H1 (cell line): ENCODE results near the gene ARHGEF28. TPM values are rescaled to one million over a fixed set of nuclear protein-coding genes. Genes with fewer than 3 reads are reported as not detected.

Experiments
- ATF3 ChIP-seq: IDR thresholded peaks from 2 replicates; pipeline ENCODE4 v1.6.1; 2011; ENCODE audit warnings: low read depth, mild to moderate bottlenecking, low read length; ENCODE audit not compliant: insufficient read depth
- EGR1 ChIP-seq: IDR thresholded peaks from 2 replicates; pipeline ENCODE4 v1.6.1; 2011; ENCODE audit warnings: low read depth, low read length, borderline replicate concordance
- FOSL1 ChIP-seq: IDR thresholded peaks from 2 replicates; pipeline ENCODE4 v1.6.1; 2011; ENCODE audit warnings: mild to moderate bottlenecking, low read depth, low read length, moderate library complexity; ENCODE audit not compliant: insufficient read depth
- KDM4A ChIP-seq: IDR thresholded peaks from one replicate; pipeline ENCODE4 v1.7.1; 2012; ENCODE audit warnings: low read depth, mild to moderate bottlenecking, moderate library complexity, low read length, inconsistent platforms; ENCODE audit not compliant: severe bottlenecking
- RBBP5 ChIP-seq: IDR thresholded peaks from 2 replicates; pipeline ENCODE4 v1.7.1; 2012; ENCODE audit warnings: low read depth, mild to moderate bottlenecking, inconsistent platforms, low read length, moderate library complexity, borderline replicate concordance
- RNF2 ChIP-seq: fragments of 200-900, 300-1000 bp; sonication (generic); IDR thresholded peaks from 2 replicates; pipeline ENCODE4 v1.7.1; 2016; ENCODE audit warnings: borderline replicate concordance, low read depth, mild to moderate bottlenecking, antibody characterized with exemption, low read length; ENCODE audit not compliant: poor library complexity, severe bottlenecking; ENCODE audit errors: missing control alignments
- SIN3A ChIP-seq, 2 experiments: IDR thresholded peaks in 1 of 2; conservative IDR thresholded peaks in 1 of 2; 2 replicates each; pipeline ENCODE4 v1.6.1; 2011 to 2012; ENCODE audit warnings: low read length in 2 of 2, improper control_type of control experiment in 1 of 2, low read depth in 1 of 2, mild to moderate bottlenecking in 1 of 2
- TEAD4 ChIP-seq: IDR thresholded peaks from 2 replicates; pipeline ENCODE4 v1.6.1; 2012; ENCODE audit warnings: low read depth, low read length, inconsistent platforms, mixed read lengths
- USF2 ChIP-seq: IDR thresholded peaks from 2 replicates; pipeline ENCODE4 v1.6.1; 2011; ENCODE audit warnings: low read length, improper control_type of control experiment
- polyA plus RNA-seq, 7 experiments: library from polyadenylated mRNA; depleted of rRNA in 3 of 7; stranded (reverse) in 5 of 7; unstranded in 2 of 7; fragments of >200 nt in 5 of 7; fragments of 200-250 nt in 2 of 7; gene quantifications; 1 replicate in 5 of 7; 2 replicates in 1 of 7; 4 replicates in 1 of 7; pipeline versions ENCODE4 v1.2.1 to v1.2.3, GENCODE V29; 2011 to 2013; ENCODE audit warnings: missing spikeins in 2 of 7, mixed read lengths in 2 of 7
- total RNA-seq: library from RNA; stranded (reverse); fragmentation: NEBNext Ultra II Directional; extraction: Animal tissue kit (Norgen Biotek cat#: 25700); gene quantifications from 2 replicates; pipeline ENCODE4 v1.2.1, GENCODE V29; 2021

The ARHGEF28 gene
- total and polyA plus RNA-seq, 2 of the 8 experiments (the other 6 are each of a cell fraction or from before 2014, with no cell fraction given): 0.33 to 1.0 TPM

DNA sequence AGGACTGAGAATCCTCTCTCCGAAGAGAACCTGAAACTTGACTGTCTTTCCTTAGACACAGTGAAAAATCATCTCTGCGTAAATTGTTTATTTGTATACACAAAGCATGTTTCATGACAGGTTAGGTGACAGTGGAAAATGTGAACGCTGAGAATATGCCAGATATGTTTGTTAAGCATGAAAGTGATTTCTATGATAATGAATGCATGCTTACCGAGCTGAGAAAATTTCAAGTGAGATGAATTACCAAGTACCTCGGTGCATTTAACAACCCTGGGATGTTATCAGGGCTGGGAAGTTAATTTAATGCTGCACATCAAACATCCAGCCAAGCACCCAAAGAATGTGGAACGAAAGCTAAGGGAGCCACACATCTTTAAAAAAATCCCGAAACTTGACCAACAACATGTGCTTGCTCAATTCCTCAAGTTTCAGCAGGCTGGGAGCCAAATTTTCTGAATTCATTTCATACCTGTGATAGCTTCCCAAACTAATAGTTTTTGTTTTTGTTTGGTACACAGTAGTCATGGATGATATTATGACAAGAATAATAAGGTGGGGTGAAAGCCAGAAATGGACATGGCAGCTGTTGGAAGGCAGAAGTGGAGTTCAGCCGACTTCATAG is 336.9 kb downstream of the ARHGEF28 start (continued):
- no peak for TF ChIP-seq USF2
- no peak for TF ChIP-seq FOSL1
- no peak for TF ChIP-seq ATF3
- no peak for TF ChIP-seq KDM4A
- no peak for TF ChIP-seq EGR1
- no peak for TF ChIP-seq SIN3A (conservative IDR thresholded peaks at IDR 0.05 in 1 of 2, IDR thresholded peaks at IDR 0.05 in 1 of 2; ENCODE audit: low read depth in 1 of 2, low read length in 2 of 2)
- no peak for TF ChIP-seq RNF2
- no peak for TF ChIP-seq TEAD4
- TF ChIP-seq RBBP5: no peak
- TF ChIP-seq, all 59 proteins: peak for 0
